ENCODE results near the gene CEBPZ. TPM values are rescaled to one million over a fixed set of nuclear protein-coding genes. Genes with fewer than 3 reads are reported as not detected.
"Not testable (repeated sequence)": the region's sequence is repeated elsewhere in the genome, so short reads cannot be mapped to it uniquely, and the experiment has no call there.

CEBPZ gene
- total RNA-seq, 1 donor from 2014 or later, result 41.1 TPM

GRCh38 chr2:37211212-37211611, 20.2 kb downstream of the CEBPZ start:
- Mint-ChIP-seq H3K4me1 (ENCODE audit: low read depth, unreplicated experiment) (no peaks in the 10 kb centered on the region), H3K27ac (ENCODE audit: unreplicated experiment) (no peak overlapping the region), H3K36me3 (ENCODE audit: unreplicated experiment) (peaks cover 52% of the 10 kb centered on the region), H3K9me3 (ENCODE audit: unreplicated experiment) (peaks cover 21% of the 10 kb centered on the region), H3K27me3 (ENCODE audit: unreplicated experiment) (no peaks in the 10 kb centered on the region), H3K4me3 (ENCODE audit: unreplicated experiment) (no peak overlapping the region)
- DNase-seq, result no peak
- no peak for TF ChIP-seq CTCF (IDR thresholded peaks at IDR 0.05; ENCODE audit: partially characterized antibody, unreplicated experiment)

- H3K4me1 Mint-ChIP-seq (ENCODE audit: low read depth, unreplicated experiment); H3K27ac Mint-ChIP-seq (ENCODE audit: unreplicated experiment); H3K4me3 Mint-ChIP-seq (ENCODE audit: unreplicated experiment); DNase-seq; H3K27me3 Mint-ChIP-seq (ENCODE audit: unreplicated experiment): not testable (repeated sequence)
- peaks cover 24% of the 10 kb centered on the region for H3K9me3 Mint-ChIP-seq (ENCODE audit: unreplicated experiment)
- peaks cover 75% of the 10 kb centered on the region for H3K36me3 Mint-ChIP-seq (ENCODE audit: unreplicated experiment)
Measured at GRCh38 chr2:37206760-37207159, 24.6 kb downstream of the CEBPZ start.

- peaks cover 3% of the 10 kb centered on the region for H3K27me3 Mint-ChIP-seq (ENCODE audit: unreplicated experiment)
- H3K27ac Mint-ChIP-seq (ENCODE audit: unreplicated experiment), result no peak overlapping the region
- H3K9me3 Mint-ChIP-seq (ENCODE audit: unreplicated experiment), result peaks cover 24% of the 10 kb centered on the region
- no peak for DNase-seq
- H3K4me3 Mint-ChIP-seq (ENCODE audit: unreplicated experiment), result no peak overlapping the region
- H3K36me3 Mint-ChIP-seq (ENCODE audit: unreplicated experiment), result peaks cover 68% of the 10 kb centered on the region
- no peaks in the 10 kb centered on the region for H3K4me1 Mint-ChIP-seq (ENCODE audit: low read depth, unreplicated experiment)
- no peak for TF ChIP-seq CTCF (IDR thresholded peaks at IDR 0.05; ENCODE audit: partially characterized antibody, unreplicated experiment)
Measured at GRCh38 chr2:37205689-37206341, 25.6 kb downstream of the CEBPZ start.

GRCh38 chr2:37205071-37205661, 26.2 kb downstream of the CEBPZ start:
- not testable (repeated sequence) for H3K27ac Mint-ChIP-seq (ENCODE audit: unreplicated experiment); H3K4me1 Mint-ChIP-seq (ENCODE audit: low read depth, unreplicated experiment); H3K27me3 Mint-ChIP-seq (ENCODE audit: unreplicated experiment); DNase-seq; H3K4me3 Mint-ChIP-seq (ENCODE audit: unreplicated experiment)
- peaks cover 24% of the 10 kb centered on the region for H3K9me3 Mint-ChIP-seq (ENCODE audit: unreplicated experiment)
- H3K36me3 Mint-ChIP-seq (ENCODE audit: unreplicated experiment), result peaks cover 63% of the 10 kb centered on the region

GRCh38 chr2:37203708-37204107, 27.7 kb downstream of the CEBPZ start:
- no peak for DNase-seq
- Mint-ChIP-seq H3K4me3 (ENCODE audit: unreplicated experiment) (no peak overlapping the region), H3K27me3 (ENCODE audit: unreplicated experiment) (peaks cover 3% of the 10 kb centered on the region), H3K9me3 (ENCODE audit: unreplicated experiment) (peaks cover 19% of the 10 kb centered on the region), H3K36me3 (ENCODE audit: unreplicated experiment) (peaks cover 48% of the 10 kb centered on the region), H3K27ac (ENCODE audit: unreplicated experiment) (no peak overlapping the region), H3K4me1 (ENCODE audit: low read depth, unreplicated experiment) (peaks cover 2% of the 10 kb centered on the region)
- no peak for TF ChIP-seq CTCF (IDR thresholded peaks at IDR 0.05; ENCODE audit: partially characterized antibody, unreplicated experiment)

- H3K9me3 Mint-ChIP-seq (ENCODE audit: unreplicated experiment), result peaks cover 4% of the 10 kb centered on the region
- no peak for DNase-seq
- H3K4me1 Mint-ChIP-seq (ENCODE audit: low read depth, unreplicated experiment), result peaks cover 6% of the 10 kb centered on the region
- H3K27ac Mint-ChIP-seq (ENCODE audit: unreplicated experiment), result no peak overlapping the region
- H3K4me3 Mint-ChIP-seq (ENCODE audit: unreplicated experiment), result no peak overlapping the region
- no peak for TF ChIP-seq CTCF (IDR thresholded peaks at IDR 0.05; ENCODE audit: partially characterized antibody, unreplicated experiment)
- peaks cover 3% of the 10 kb centered on the region for H3K27me3 Mint-ChIP-seq (ENCODE audit: unreplicated experiment)
- H3K36me3 Mint-ChIP-seq (ENCODE audit: unreplicated experiment), result peaks cover 29% of the 10 kb centered on the region
Measured at GRCh38 chr2:37201766-37202165, 29.6 kb downstream of the CEBPZ start.
